ENCODE data around the gene PTGES. TPM values are rescaled to one million over a fixed set of nuclear protein-coding genes. Genes with fewer than 3 reads are reported as not detected.

PTGES gene
- total and polyA plus RNA-seq, 9 of the 15 experiments (the other 6 are each of a cell fraction or from before 2014, with no cell fraction given) = 0.13 TPM; not detected in 8

DNA sequence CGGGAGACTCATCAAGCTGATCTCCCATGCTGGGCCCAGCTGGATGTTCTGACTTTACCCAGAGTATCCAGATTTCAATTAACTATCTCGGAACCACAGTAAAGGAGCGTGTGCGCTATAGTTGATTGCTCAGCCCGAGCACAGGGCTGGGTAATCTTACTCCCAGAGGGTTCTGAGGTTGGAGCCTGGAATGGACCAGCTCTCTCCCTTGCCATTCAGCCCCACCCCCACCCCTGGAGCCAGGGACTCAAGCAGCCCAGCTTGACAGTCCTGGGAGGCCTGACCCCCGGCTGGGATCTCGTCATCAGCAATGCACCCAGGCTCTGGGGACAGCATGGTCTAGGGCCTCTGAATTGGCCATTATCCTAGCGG, 23.7 kb upstream of the PTGES start:
- Histone ChIP-seq H3K9me1 (ENCODE audit: control insufficient read depth, insufficient read depth, low read length) (no peaks in the 10 kb centered on the region), H3K27me3 (ENCODE audit: control insufficient read depth in 2 of 2, insufficient read depth in 2 of 2, low read length in 2 of 2) (no peaks in the 10 kb centered on the region; a peak in 1 of 5 replicates), H3K9ac (ENCODE audit: insufficient read depth in 1 of 2, low read depth in 2 of 2, low read length in 2 of 2) (peak overlapping the region; percentile 22 to 47; a peak in 2 of 4 replicates), H3K4me1 (replicated peaks in 1 of 2; ENCODE audit: control insufficient read depth in 2 of 2, insufficient read depth in 2 of 2, low read length in 2 of 2) (peaks cover 14 to 23% of the 10 kb centered on the region in 2 experiments), H3K9me3 (replicated peaks; ENCODE audit: control insufficient read depth, insufficient read depth, low read depth, low read length) (no peaks in the 10 kb centered on the region), H3K79me2 (ENCODE audit: control insufficient read depth, insufficient read depth, low read length) (no peaks in the 10 kb centered on the region), H3K4me2 (ENCODE audit: insufficient read depth, low read length) (peak overlapping the region; percentile 68), H3K36me3 (ENCODE audit: control insufficient read depth, insufficient read depth, low read length) (no peaks in the 10 kb centered on the region), H2AFZ (ENCODE audit: low read depth, low read length) (peak overlapping the region; percentile 84), H3K4me3 (peak overlapping the region; percentile 19; the same call in 1 of the 2 replicates), H3K27ac (ENCODE audit: extremely low read depth, low read depth, low read length) (peak overlapping the region; percentile 31; the same call in 2 of the 3 replicates), H4K20me1 (replicated peaks; ENCODE audit: control insufficient read depth, insufficient read depth, low read length) (no peaks in the 10 kb centered on the region)
- CTCF ChIA-PET (ENCODE audit: low intra/inter-chr PET ratio) = interaction anchor here (1.5 kb wide), 1 partner anchor 50 kb away, joined by 6 read pairs; no protein-coding TSS in a partner anchor
- FAIRE-seq = no peak
- WGBS (ENCODE audit: insufficient coverage, low coverage, missing lambda C conversion rate) = 46% methylated on average over 8 of the region's 8 CpGs
- peak in 2 of 4 experiments; percentile 32 to 46 for DNase-seq (ENCODE audit: extremely low read depth in 1 of 4, low spot score in 3 of 4)
- ATAC-seq = no peak; the same call in 1 of the 3 replicates
- intact Hi-C loops (cut with micrococcal nuclease) (no loop called here), in situ Hi-C loops (cut with MboI) (loop anchor here (25.0 kb wide), 1 partner anchor 1489 kb away; the partner anchor contains the start of genes GOLGA2 and SWI5)
- POLR2A ChIA-PET = interaction anchor here (0.6 to 2.2 kb wide), 12 partner anchors 10 to 1498 kb away, joined by 3 to 7 read pairs (median 5); no protein-coding TSS in a partner anchor
- no TSS peak for BruUV-seq (replicated peaks)
- no peak for TF ChIP-seq NFRKB (IDR thresholded peaks at IDR 0.05; ENCODE audit: low read depth)
- no peak for TF ChIP-seq ZNF780A (CRISPR knock-in tag; IDR thresholded peaks at IDR 0.05)
- TF ChIP-seq CHD4 (IDR thresholded peaks at IDR 0.05; ENCODE audit: insufficient read depth, insufficient replicate concordance, low read depth, low read length, poor library complexity, severe bottlenecking) = no peak
- no peak for TF ChIP-seq KDM2B (CRISPR knock-in tag; IDR thresholded peaks at IDR 0.05)
- no peak for TF ChIP-seq ZNF707 (CRISPR knock-in tag; conservative IDR thresholded peaks at IDR 0.05)
- TF ChIP-seq HNRNPLL (IDR thresholded peaks at IDR 0.05; ENCODE audit: low read depth, low read length, poor library complexity, severe bottlenecking) = peak; percentile 6
- TF ChIP-seq SMAD2 (IDR thresholded peaks at IDR 0.05; ENCODE audit: low read depth, low read length) = no peak
- TF ChIP-seq SREBF1 (IDR thresholded peaks at IDR 0.05; ENCODE audit: borderline replicate concordance, low read depth, low read length) = no peak
- no peak for TF ChIP-seq MEF2A (IDR thresholded peaks at IDR 0.05; ENCODE audit: control insufficient read depth, low read depth, low read length)
- no peak for TF ChIP-seq POLR2AphosphoS5 (IDR thresholded peaks at IDR 0.05; ENCODE audit: control insufficient read depth, insufficient read depth, low read depth, low read length)
- no peak for TF ChIP-seq PHB (CRISPR knock-in tag; IDR thresholded peaks at IDR 0.05)
- TF ChIP-seq, protein P1, sequence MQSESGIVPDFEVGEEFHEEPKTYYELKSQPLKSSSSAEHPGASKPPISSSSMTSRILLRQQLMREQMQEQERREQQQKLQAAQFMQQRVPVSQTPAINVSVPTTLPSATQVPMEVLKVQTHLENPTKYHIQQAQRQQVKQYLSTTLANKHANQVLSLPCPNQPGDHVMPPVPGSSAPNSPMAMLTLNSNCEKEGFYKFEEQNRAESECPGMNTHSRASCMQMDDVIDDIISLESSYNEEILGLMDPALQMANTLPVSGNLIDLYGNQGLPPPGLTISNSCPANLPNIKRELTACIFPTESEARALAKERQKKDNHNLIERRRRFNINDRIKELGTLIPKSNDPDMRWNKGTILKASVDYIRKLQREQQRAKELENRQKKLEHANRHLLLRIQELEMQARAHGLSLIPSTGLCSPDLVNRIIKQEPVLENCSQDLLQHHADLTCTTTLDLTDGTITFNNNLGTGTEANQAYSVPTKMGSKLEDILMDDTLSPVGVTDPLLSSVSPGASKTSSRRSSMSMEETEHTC (IDR thresholded peaks at IDR 0.05) = 0 out of 2 replicates have a peak, but pooled peaks have one; percentile 3
- no peak for TF ChIP-seq IRF1 (CRISPR knock-in tag; IDR thresholded peaks at IDR 0.05; ENCODE audit: borderline replicate concordance)
- 0 out of 2 replicates have a peak, but pooled peaks have one; percentile 14 for TF ChIP-seq ZBTB33 (CRISPR knock-in tag; IDR thresholded peaks at IDR 0.05)
- no peak for TF ChIP-seq ZNF77 (CRISPR knock-in tag; IDR thresholded peaks at IDR 0.05)
- TF ChIP-seq ZBTB12 (CRISPR knock-in tag; IDR thresholded peaks at IDR 0.05) = no peak
- TF ChIP-seq SMARCA5 (IDR thresholded peaks at IDR 0.05) = 0 out of 2 replicates have a peak, but pooled peaks have one; percentile 11
- no peak for TF ChIP-seq TCF3 (CRISPR knock-in tag; IDR thresholded peaks at IDR 0.05)
